CD4-positive, alpha-beta T cell treated with Interferon alpha-2 for 1 hour (primary cell): ENCODE data around the gene SH2D4B.

Experiments used
- DNase-seq, 2 donors: peaks; one replicate each; pipeline ENCODE4 v3.0.0-alpha.2; 2020 to 2022

Gene SH2D4B

GRCh38 chr10:80544316-80544953, 6.7 kb downstream of the SH2D4B start:
- no peak for DNase-seq

GRCh38 chr10:80545258-80545881, 7.7 kb downstream of the SH2D4B start:
- DNase-seq: no peak

- no peak for DNase-seq
These were observed 14.5 kb downstream of the SH2D4B start for GRCh38 chr10:80552151-80552646.

- no peak for DNase-seq
These were observed 15.7 kb downstream of the SH2D4B start for GRCh38 chr10:80553436-80553835.

- no peak for DNase-seq
These were observed 16.3 kb downstream of the SH2D4B start for GRCh38 chr10:80554050-80554449.

GRCh38 chr10:80555415-80555814, 17.7 kb downstream of the SH2D4B start:
- no peak for DNase-seq

GRCh38 chr10:80561950-80562349, 24.2 kb downstream of the SH2D4B start:
- DNase-seq: no peak

GRCh38 chr10:80567292-80567691, 29.6 kb downstream of the SH2D4B start:
- DNase-seq: no peak

GRCh38 chr10:80569131-80569895, 31.6 kb downstream of the SH2D4B start:
- DNase-seq: no peak

- DNase-seq: no peak
These were observed 33.6 kb downstream of the SH2D4B start for GRCh38 chr10:80571352-80571751.

- DNase-seq: no peak
These were observed 41.6 kb downstream of the SH2D4B start for GRCh38 chr10:80579181-80579763.

- DNase-seq: no peak
These were observed 42.3 kb downstream of the SH2D4B start for GRCh38 chr10:80579849-80580637.

- DNase-seq: no peak
These were observed 43.2 kb downstream of the SH2D4B start for GRCh38 chr10:80580638-80581468.

- no peak for DNase-seq
These were observed 43.8 kb downstream of the SH2D4B start for GRCh38 chr10:80581469-80581835.

GRCh38 chr10:80582286-80582960, 44.7 kb downstream of the SH2D4B start:
- DNase-seq: no peak

GRCh38 chr10:80583685-80584084, 46.0 kb downstream of the SH2D4B start:
- no peak for DNase-seq

- no peak for DNase-seq
These were observed 48.1 kb downstream of the SH2D4B start for GRCh38 chr10:80585812-80586211.

- no peak for DNase-seq
These were observed 50.8 kb downstream of the SH2D4B start for GRCh38 chr10:80588546-80588945.

- DNase-seq: no peak
These were observed 52.1 kb downstream of the SH2D4B start for GRCh38 chr10:80589726-80590373.

GRCh38 chr10:80590585-80591125, 53.0 kb downstream of the SH2D4B start:
- DNase-seq: no peak
